HG03354 (cell line): Measurements from ENCODE around the gene SLC10A7.

ENCODE experiments used
- ATAC-seq: cut with Tn5 transposase; IDR thresholded peaks from one replicate; pipeline ENCODE4 v1.9.1; 2021; ENCODE audit warnings: mild to moderate bottlenecking; ENCODE audit not compliant: unreplicated experiment, poor library complexity, severe bottlenecking

SLC10A7 gene

GRCh38 chr4:146500216-146500615, 21.5 kb downstream of the SLC10A7 start:
- no peak for ATAC-seq

- no peak for ATAC-seq
Observed at GRCh38 chr4:146498291-146498690, 23.4 kb downstream of the SLC10A7 start.

GRCh38 chr4:146495269-146495668, 26.5 kb downstream of the SLC10A7 start:
- ATAC-seq, result no peak

- ATAC-seq, result no peak
Observed at GRCh38 chr4:146494143-146494542, 27.6 kb downstream of the SLC10A7 start.

DNA sequence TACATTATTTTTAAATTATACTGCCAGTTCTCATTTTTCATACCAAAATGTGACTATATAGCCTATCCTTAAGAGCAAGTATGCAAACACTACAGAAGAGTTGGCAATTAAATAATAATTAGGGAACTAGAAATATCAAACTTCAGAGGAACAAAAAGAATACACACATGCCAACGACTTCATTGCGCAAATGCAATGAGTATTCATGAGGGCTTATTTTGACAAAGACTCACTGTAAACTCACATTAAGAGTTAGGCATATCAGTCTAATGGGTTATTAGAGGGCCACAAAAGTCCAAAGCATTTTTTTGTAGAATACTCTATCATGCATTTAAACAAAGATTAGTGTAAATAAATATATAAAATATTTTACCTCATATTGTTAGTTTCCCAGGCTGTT, 31.6 kb downstream of the SLC10A7 start:
- no peak for ATAC-seq

DNA sequence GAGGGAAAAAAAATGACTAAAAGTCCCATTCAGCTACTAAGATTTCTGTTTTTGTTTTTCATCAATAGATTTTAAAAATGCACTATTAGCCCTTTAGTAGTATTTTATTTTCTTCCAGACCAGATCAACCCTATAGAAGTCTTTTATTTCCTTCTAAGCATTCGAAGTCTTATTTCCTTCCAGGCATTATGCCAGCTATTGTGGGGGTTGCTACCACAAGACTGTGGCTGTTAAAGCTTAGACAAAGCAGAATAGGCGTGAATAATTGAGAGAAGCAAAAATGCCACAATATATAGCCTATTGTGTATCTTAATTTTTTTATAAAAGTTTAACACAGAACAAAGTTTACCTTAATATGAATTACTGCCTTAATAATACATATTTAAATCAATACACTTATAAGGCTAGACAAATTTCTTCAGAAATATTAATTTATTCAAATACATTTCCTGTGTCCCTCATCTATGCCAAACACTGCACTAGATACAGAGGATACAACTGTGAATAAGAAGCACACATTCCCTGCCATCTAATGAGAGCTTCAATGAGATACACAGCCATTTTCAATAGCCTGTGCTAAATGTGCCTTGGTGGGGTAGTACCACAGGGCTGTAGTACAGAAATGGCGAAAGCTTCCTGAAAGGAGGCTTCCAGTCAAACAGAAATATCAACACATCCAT, 33.1 kb downstream of the SLC10A7 start:
- ATAC-seq, result no peak

GRCh38 chr4:146486565-146486964, 35.2 kb downstream of the SLC10A7 start:
- ATAC-seq, result peak; percentile 76

- ATAC-seq, result peak; percentile 65
Observed at GRCh38 chr4:146485968-146486367, 35.8 kb downstream of the SLC10A7 start.

DNA sequence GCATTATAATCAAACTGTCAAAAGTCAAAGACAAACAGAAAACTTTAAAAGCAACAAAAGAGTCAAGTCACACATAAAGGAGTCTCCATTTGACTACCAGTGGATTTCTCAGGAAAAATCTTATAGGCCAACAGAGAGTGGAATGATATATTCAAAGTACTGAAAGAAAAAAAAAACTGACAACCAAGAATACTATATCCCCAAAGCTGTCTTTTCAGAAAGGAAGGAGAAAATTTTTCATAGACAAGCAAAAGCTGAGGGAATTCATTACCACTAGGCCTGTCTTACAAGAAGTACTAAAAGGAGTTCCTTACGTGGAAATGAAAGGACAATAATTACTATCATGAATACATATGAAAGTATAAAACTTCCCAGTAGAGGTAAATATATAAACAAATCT, 39.0 kb downstream of the SLC10A7 start:
- ATAC-seq, result no peak

- ATAC-seq, result no peak
Observed at GRCh38 chr4:146481246-146481645, 40.5 kb downstream of the SLC10A7 start.

GRCh38 chr4:146478009-146478408, 43.7 kb downstream of the SLC10A7 start:
- ATAC-seq, result no peak

- ATAC-seq, result no peak
Observed at GRCh38 chr4:146477054-146477453, 44.7 kb downstream of the SLC10A7 start.

DNA sequence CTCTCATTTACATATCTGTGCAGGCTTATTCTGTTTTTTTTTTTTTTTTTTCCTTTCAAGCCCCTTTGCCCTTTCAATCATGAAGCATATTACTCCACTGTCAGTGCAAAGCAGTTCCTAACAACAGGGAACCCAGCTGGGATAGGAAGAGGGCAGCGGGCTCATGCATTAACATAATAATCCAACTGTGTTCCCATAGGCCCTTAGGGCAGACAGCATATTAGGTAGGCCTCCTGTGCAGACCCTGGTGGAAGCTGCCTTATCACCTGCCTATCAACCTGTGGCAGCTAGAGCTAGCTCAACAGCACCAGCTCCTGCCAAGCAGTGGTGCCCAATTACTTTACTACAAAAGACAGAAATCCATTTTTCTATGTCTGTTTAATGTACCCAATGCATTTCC, 49.3 kb downstream of the SLC10A7 start:
- no peak for ATAC-seq

GRCh38 chr4:146470604-146471003, 51.1 kb downstream of the SLC10A7 start:
- ATAC-seq, result no peak

DNA sequence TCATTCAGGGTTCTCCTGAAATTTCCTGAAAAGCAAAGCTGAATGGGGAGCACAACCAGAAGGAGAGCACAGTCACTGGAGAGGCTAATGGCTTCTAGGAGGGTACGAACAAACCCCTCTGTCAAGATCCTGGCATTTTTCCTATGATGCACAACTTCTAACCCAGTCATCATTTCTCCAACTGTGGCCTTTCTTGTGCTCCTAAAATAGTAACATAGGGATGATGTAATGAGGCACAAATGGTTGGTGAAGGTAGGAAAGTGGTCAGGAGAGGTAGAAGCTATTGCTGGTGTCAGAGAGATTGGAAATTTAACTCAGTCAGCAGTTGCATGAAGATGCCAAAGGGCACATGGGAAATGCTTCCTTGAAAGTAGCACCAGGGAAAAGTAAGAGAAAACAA, 52.7 kb downstream of the SLC10A7 start:
- ATAC-seq, result no peak

GRCh38 chr4:146465628-146466027, 56.1 kb downstream of the SLC10A7 start:
- no peak for ATAC-seq

DNA sequence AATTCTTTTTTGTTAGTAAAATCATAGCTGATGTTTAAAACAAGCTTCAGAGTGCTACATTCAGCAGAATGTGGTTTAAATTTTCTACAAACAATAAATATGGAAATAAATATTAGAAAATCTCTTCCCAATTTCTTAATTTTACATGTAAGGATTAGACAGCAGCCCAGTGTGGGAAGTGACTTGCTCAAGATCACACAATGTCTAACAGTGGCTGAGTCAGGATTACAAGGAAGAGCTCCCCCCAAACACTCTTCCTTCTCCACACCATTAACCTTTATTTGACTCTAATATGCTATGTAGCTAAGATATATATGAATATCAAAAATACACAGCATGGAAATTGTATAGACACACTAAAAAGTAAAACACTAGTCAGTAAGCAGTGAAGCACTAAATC, 59.5 kb downstream of the SLC10A7 start:
- ATAC-seq, result no peak

- ATAC-seq, result peak; percentile 89
Observed at GRCh38 chr4:146458594-146458993, 63.1 kb downstream of the SLC10A7 start.

DNA sequence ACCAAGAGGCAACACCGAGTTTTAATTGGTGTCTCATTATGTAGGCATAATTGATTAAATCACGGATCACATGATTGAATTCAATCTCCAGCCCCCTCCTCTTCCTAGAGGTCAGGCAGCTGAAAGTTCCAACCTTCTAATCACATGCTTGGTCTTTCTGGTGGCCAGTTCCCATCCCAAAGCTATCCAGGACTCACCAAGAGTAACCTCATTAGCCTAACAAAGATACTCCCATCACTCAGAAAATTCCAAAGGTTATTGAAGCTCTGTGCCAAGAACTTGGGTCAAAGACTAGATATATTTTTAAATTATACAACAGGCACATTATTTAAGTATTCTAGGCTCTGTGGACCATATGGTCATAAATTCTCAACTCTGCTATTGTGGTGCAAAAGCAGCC, 65.1 kb downstream of the SLC10A7 start:
- ATAC-seq, result no peak

DNA sequence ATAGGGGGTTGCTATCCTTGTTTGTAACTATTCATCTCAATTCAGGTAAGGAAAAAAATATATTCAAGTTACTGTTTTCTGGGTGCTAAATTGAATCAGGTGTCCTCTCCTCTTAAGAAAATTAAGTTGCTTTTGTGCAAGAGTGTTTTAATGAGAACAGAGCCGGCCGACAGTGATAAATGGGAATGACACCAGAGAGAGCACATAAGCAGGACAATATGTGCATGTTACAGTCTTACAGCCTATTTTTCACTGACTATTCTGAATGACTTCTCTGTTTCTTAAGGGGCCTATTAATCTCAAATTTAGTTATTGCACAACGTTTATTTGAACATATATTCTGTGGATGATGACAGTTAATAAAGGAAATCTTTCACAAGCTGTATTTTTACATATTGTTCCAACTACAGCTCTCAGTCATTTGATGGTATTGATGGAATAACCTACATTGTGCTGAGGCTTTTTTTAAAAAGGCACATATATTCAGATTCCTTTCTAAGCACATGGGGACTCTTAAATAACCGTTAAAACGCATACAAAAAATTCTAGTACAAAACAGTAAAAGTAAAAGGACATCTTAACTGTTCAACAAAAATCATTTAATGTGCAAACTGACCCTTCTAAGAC, 68.4 kb downstream of the SLC10A7 start:
- no peak for ATAC-seq

- peak; percentile 86 for ATAC-seq
Observed at GRCh38 chr4:146450524-146450923, 71.2 kb downstream of the SLC10A7 start.

- ATAC-seq, result no peak
Observed at GRCh38 chr4:146446555-146446954, 75.2 kb downstream of the SLC10A7 start.
